HEK293 (cell line): Measurements from ENCODE around the gene CST9L.

Experiments used
- CTCF ChIA-PET: fragments of 350-600 bp; formaldehyde crosslinking; extraction: SDS; loops from one replicate; lab custom pipeline; 2021; ENCODE audit warnings: antibody characterized with exemption; lab: Yijun Ruan, JAX
- POLR2A ChIA-PET: fragments of 300-600 bp; formaldehyde crosslinking; extraction: SDS; loops from one replicate; lab custom pipeline; 2020; ENCODE audit warnings: antibody characterized with exemption, inconsistent platforms; lab: Yijun Ruan, JAX
- H3K27ac ChIP-seq: fragments of 200-500 bp; sonication (Bioruptor generic); 2 replicates; pipeline ENCODE4 v1.5.1; 2014; ENCODE audit warnings: low read depth, low read length, control low read depth, inconsistent platforms; ENCODE audit errors: extremely low read depth
- H3K36me3 ChIP-seq, 2 experiments: fragments of 200-500 bp in 1 of 2; sonication (Bioruptor generic) in 1 of 2; 1 replicate in 1 of 2; 2 replicates in 1 of 2; pipeline ENCODE4 v1.5.1; 2014 to 2017; ENCODE audit warnings: inconsistent platforms in 2 of 2, low read length in 2 of 2; ENCODE audit not compliant: control insufficient read depth in 2 of 2, insufficient read depth in 1 of 2
- H3K4me1 ChIP-seq: fragments of 200-500 bp; sonication (Bioruptor generic); 2 replicates; pipeline ENCODE4 v1.5.1; 2014; ENCODE audit warnings: mild to moderate bottlenecking, low read length, inconsistent platforms; ENCODE audit not compliant: control insufficient read depth, insufficient read depth
- H3K4me3 ChIP-seq: 2 replicates; pipeline ENCODE4 v1.5.1; 2011; ENCODE audit warnings: low read depth, mild to moderate bottlenecking, control low read depth, low read length, moderate library complexity
- H3K9me3 ChIP-seq: fragments of 200-500 bp; sonication (Bioruptor generic); 2 replicates; pipeline ENCODE4 v1.5.1; 2014; ENCODE audit warnings: low read depth, low read length, inconsistent platforms; ENCODE audit not compliant: control insufficient read depth, insufficient read depth
- KLF9 ChIP-seq: fragments of 450-650 bp; formaldehyde crosslinking; IDR thresholded peaks from 2 replicates; pipeline ENCODE4 v1.5.1; 2016; ENCODE audit warnings: missing biosample characterization, missing genetic modification characterization, low read depth
- YY2 ChIP-seq: fragments of 450-650 bp; formaldehyde crosslinking; IDR thresholded peaks from 2 replicates; pipeline ENCODE4 v1.5.1; 2016; ENCODE audit warnings: missing biosample characterization, missing genetic modification characterization
- ZFHX2 ChIP-seq: fragments of 450-650 bp; formaldehyde crosslinking; conservative IDR thresholded peaks from 2 replicates; pipeline ENCODE4 v1.5.1; 2016; ENCODE audit warnings: missing biosample characterization, missing genetic modification characterization
- ZFP41 ChIP-seq: fragments of 450-650 bp; formaldehyde crosslinking; IDR thresholded peaks from 2 replicates; pipeline ENCODE4 v1.5.1; 2016; ENCODE audit warnings: missing biosample characterization, missing genetic modification characterization, borderline replicate concordance
- ZNF121 ChIP-seq: fragments of 450-650 bp; formaldehyde crosslinking; IDR thresholded peaks from 2 replicates; pipeline ENCODE4 v1.5.1; 2016; ENCODE audit warnings: missing biosample characterization, missing genetic modification characterization
- ZNF133 ChIP-seq: fragments of 450-650 bp; formaldehyde crosslinking; IDR thresholded peaks from 2 replicates; pipeline ENCODE4 v1.5.1; 2016; ENCODE audit warnings: missing biosample characterization, missing genetic modification characterization
- ZNF138 ChIP-seq: fragments of 450-650 bp; formaldehyde crosslinking; IDR thresholded peaks from 2 replicates; pipeline ENCODE4 v1.5.1; 2016; ENCODE audit warnings: missing biosample characterization, missing genetic modification characterization, borderline replicate concordance
- ZNF169 ChIP-seq: fragments of 450-650 bp; formaldehyde crosslinking; IDR thresholded peaks from 2 replicates; pipeline ENCODE4 v1.5.1; 2016; ENCODE audit warnings: missing biosample characterization, missing genetic modification characterization
- ZNF202 ChIP-seq: fragments of 450-650 bp; formaldehyde crosslinking; IDR thresholded peaks from 2 replicates; pipeline ENCODE4 v1.5.1; 2016; ENCODE audit warnings: missing biosample characterization, missing genetic modification characterization, borderline replicate concordance
- ZNF223 ChIP-seq: fragments of 450-650 bp; formaldehyde crosslinking; IDR thresholded peaks from 2 replicates; pipeline ENCODE4 v1.5.1; 2016; ENCODE audit warnings: missing biosample characterization, missing genetic modification characterization
- ZNF274 ChIP-seq, 2 experiments: fragments of 200-500 bp in 1 of 2; fragments of 450-650 bp in 1 of 2; sonication (Bioruptor generic) in 1 of 2; formaldehyde crosslinking in 1 of 2; IDR thresholded peaks; 2 replicates each; pipeline versions ENCODE4 v1.5.1 to v1.6.1; 2014 to 2016; ENCODE audit warnings: borderline replicate concordance in 1 of 2, inconsistent platforms in 1 of 2, low read length in 1 of 2, missing biosample characterization in 1 of 2, missing genetic modification characterization in 1 of 2
- ZNF510 ChIP-seq: fragments of 450-650 bp; formaldehyde crosslinking; IDR thresholded peaks from 2 replicates; pipeline ENCODE4 v1.5.1; 2018; ENCODE audit warnings: mild to moderate bottlenecking, missing genetic modification characterization, missing biosample characterization; ENCODE audit not compliant: insufficient replicate concordance
- ZNF555 ChIP-seq: fragments of 450-650 bp; formaldehyde crosslinking; conservative IDR thresholded peaks from 2 replicates; pipeline ENCODE4 v1.5.1; 2017; ENCODE audit warnings: missing biosample characterization, mild to moderate bottlenecking, missing genetic modification characterization, inconsistent platforms
- ZNF585B ChIP-seq: fragments of 450-650 bp; formaldehyde crosslinking; IDR thresholded peaks from 2 replicates; pipeline ENCODE4 v1.5.1; 2016; ENCODE audit warnings: missing biosample characterization, missing genetic modification characterization
- ZNF626 ChIP-seq: fragments of 450-650 bp; sonication (Bioruptor Pico); formaldehyde crosslinking; IDR thresholded peaks from 2 replicates; pipeline ENCODE4 v1.5.1; 2018; ENCODE audit warnings: missing biosample characterization, missing genetic modification characterization, inconsistent platforms
- ZNF629 ChIP-seq: fragments of 450-650 bp; formaldehyde crosslinking; IDR thresholded peaks from 2 replicates; pipeline ENCODE4 v1.5.1; 2017; ENCODE audit warnings: missing biosample characterization, missing genetic modification characterization
- ZNF658 ChIP-seq: fragments of 450-650 bp; formaldehyde crosslinking; IDR thresholded peaks from 2 replicates; pipeline ENCODE4; 2016; ENCODE audit warnings: missing biosample characterization, missing genetic modification characterization
- ZNF776 ChIP-seq: fragments of 450-650 bp; formaldehyde crosslinking; IDR thresholded peaks from 2 replicates; pipeline ENCODE4 v1.5.0; 2017; ENCODE audit warnings: missing biosample characterization, missing genetic modification characterization, borderline replicate concordance
- ZNF837 ChIP-seq: fragments of 450-650 bp; formaldehyde crosslinking; IDR thresholded peaks from 2 replicates; pipeline ENCODE4 v1.5.1; 2016; ENCODE audit warnings: missing biosample characterization, missing genetic modification characterization
- TF ChIP-seq, protein P1 (sequence below): fragments of 450-650 bp; formaldehyde crosslinking; IDR thresholded peaks from 2 replicates; pipeline ENCODE4 v1.5.1; 2016; ENCODE audit warnings: missing biosample characterization, missing genetic modification characterization
- TF ChIP-seq, protein P2 (sequence below): fragments of 450-650 bp; formaldehyde crosslinking; IDR thresholded peaks from 2 replicates; pipeline ENCODE4 v1.5.1; 2017; ENCODE audit warnings: missing biosample characterization, missing genetic modification characterization
- TF ChIP-seq, protein P3 (sequence below): fragments of 450-650 bp; formaldehyde crosslinking; IDR thresholded peaks from 2 replicates; pipeline ENCODE4 v1.5.1; 2016; ENCODE audit warnings: missing biosample characterization, missing genetic modification characterization
- TF ChIP-seq, protein P4 (sequence below): fragments of 450-650 bp; formaldehyde crosslinking; IDR thresholded peaks from 2 replicates; pipeline ENCODE4 v1.5.1; 2017; ENCODE audit warnings: missing biosample characterization, mild to moderate bottlenecking, missing genetic modification characterization, moderate library complexity
- TF ChIP-seq, protein P5 (sequence below): fragments of 450-650 bp; formaldehyde crosslinking; IDR thresholded peaks from 2 replicates; pipeline ENCODE4 v1.5.1; 2016; ENCODE audit warnings: missing biosample characterization, missing genetic modification characterization

The CST9L gene

DNA sequence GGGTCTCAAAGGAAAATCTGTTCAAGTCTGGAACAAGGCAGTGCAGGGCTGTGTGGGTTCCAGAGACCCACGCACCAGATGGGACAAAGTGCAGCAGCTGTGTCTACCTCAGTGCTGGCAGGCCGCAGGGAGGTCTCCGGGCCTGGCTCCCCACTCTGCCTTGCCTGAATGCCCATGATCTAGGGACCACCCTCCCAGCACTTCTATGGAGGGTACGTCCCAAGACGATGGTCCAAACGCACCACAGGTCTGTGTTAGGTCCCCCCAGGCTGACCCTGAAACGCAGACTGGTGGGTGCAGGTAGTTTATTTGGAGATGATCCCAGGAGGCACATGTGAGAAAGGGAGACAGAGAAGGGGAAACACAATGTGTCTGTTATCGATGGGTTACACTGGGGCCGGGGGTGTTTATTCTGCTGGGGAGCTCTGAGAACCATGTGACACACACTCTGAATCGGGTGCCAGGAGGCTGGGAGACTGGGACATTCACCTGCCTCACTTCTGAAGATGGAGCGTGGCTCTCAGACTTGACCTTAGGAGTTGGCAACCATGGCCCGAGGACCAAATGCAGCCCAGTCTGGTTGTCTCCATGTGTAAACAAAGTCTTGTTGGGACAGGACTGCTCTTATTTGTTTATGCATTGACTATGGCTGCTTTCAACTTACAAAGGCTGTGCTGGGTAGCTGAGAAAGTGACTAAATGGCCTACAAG lies 21.7 kb downstream of the CST9L start:
- Histone ChIP-seq H3K27ac (no peak overlapping the region), H3K9me3 (no peaks in the 10 kb centered on the region), H3K4me1 (no peaks in the 10 kb centered on the region), H3K36me3 (no peaks in the 10 kb centered on the region), H3K4me3 (no peak overlapping the region)
- CTCF ChIA-PET: no interaction called here
- no peak for TF ChIP-seq KLF9 (tag by site-specific recombination)
- no peak for TF ChIP-seq ZNF510 (tag by site-specific recombination)
- TF ChIP-seq ZNF629 (tag by site-specific recombination): no peak
- no peak for TF ChIP-seq ZNF169 (tag by site-specific recombination)
- TF ChIP-seq ZNF133: no peak
- TF ChIP-seq ZNF202 (tag by site-specific recombination): no peak
- TF ChIP-seq, protein P1, sequence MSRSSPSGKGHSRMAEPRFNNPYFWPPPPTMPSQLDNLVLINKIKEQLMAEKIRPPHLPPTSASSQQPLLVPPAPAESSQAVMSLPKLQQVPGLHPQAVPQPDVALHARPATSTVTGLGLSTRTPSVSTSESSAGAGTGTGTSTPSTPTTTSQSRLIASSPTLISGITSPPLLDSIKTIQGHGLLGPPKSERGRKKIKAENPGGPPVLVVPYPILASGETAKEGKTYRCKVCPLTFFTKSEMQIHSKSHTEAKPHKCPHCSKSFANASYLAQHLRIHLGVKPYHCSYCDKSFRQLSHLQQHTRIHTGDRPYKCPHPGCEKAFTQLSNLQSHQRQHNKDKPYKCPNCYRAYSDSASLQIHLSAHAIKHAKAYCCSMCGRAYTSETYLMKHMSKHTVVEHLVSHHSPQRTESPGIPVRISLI (tag by site-specific recombination): no peak
- TF ChIP-seq ZNF658 (tag by site-specific recombination): no peak
- no peak for TF ChIP-seq ZNF274 (IDR thresholded peaks at IDR 0.05; ENCODE audit: low read length)
- no peak for TF ChIP-seq ZNF274 (tag by site-specific recombination; IDR thresholded peaks at IDR 0.05; ENCODE audit: borderline replicate concordance)
- no peak for TF ChIP-seq ZNF776 (tag by site-specific recombination)
- TF ChIP-seq YY2 (tag by site-specific recombination): no peak
- TF ChIP-seq, protein P2, sequence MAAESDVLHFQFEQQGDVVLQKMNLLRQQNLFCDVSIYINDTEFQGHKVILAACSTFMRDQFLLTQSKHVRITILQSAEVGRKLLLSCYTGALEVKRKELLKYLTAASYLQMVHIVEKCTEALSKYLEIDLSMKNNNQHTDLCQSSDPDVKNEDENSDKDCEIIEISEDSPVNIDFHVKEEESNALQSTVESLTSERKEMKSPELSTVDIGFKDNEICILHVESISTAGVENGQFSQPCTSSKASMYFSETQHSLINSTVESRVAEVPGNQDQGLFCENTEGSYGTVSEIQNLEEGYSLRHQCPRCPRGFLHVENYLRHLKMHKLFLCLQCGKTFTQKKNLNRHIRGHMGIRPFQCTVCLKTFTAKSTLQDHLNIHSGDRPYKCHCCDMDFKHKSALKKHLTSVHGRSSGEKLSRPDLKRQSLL (tag by site-specific recombination): no peak
- no peak for TF ChIP-seq ZNF626 (tag by site-specific recombination)
- TF ChIP-seq, protein P3, sequence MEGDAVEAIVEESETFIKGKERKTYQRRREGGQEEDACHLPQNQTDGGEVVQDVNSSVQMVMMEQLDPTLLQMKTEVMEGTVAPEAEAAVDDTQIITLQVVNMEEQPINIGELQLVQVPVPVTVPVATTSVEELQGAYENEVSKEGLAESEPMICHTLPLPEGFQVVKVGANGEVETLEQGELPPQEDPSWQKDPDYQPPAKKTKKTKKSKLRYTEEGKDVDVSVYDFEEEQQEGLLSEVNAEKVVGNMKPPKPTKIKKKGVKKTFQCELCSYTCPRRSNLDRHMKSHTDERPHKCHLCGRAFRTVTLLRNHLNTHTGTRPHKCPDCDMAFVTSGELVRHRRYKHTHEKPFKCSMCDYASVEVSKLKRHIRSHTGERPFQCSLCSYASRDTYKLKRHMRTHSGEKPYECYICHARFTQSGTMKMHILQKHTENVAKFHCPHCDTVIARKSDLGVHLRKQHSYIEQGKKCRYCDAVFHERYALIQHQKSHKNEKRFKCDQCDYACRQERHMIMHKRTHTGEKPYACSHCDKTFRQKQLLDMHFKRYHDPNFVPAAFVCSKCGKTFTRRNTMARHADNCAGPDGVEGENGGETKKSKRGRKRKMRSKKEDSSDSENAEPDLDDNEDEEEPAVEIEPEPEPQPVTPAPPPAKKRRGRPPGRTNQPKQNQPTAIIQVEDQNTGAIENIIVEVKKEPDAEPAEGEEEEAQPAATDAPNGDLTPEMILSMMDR (tag by site-specific recombination): no peak
- TF ChIP-seq ZFHX2 (tag by site-specific recombination): no peak
- no peak for TF ChIP-seq ZNF837 (tag by site-specific recombination)
- no peak for TF ChIP-seq ZNF138 (tag by site-specific recombination)
- POLR2A ChIA-PET: interaction anchor here (1.2 kb wide), 1 partner anchor 10 kb away, joined by 3 read pairs; no protein-coding TSS in a partner anchor

DNA sequence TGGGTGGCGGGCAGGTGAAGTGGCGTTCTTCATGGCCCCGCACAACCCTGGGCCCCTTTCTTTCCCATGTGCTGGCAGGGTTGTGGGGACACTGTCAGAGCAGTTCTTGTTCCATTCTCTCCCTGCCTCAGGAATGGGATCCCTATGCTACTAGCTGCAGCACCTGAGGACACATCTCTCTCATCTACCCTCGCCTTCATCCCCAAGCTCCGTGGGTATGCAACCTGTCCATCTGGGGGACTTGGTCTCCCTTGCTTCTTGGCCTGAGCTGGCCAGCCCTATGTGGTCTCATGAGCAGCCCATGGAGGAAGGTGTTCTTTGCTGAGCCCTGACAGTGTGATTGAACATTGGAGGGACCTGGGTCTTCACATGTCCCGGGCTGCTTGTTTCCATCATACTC lies 24.2 kb downstream of the CST9L start:
- Histone ChIP-seq H3K9me3 (no peaks in the 10 kb centered on the region), H3K36me3 (no peaks in the 10 kb centered on the region), H3K4me3 (no peak overlapping the region), H3K4me1 (no peaks in the 10 kb centered on the region), H3K27ac (no peak overlapping the region)
- POLR2A ChIA-PET: no interaction called here
- no peak for TF ChIP-seq ZNF223
- TF ChIP-seq ZFP41 (tag by site-specific recombination): no peak
- TF ChIP-seq ZNF121 (tag by site-specific recombination): no peak
- TF ChIP-seq, protein P4, sequence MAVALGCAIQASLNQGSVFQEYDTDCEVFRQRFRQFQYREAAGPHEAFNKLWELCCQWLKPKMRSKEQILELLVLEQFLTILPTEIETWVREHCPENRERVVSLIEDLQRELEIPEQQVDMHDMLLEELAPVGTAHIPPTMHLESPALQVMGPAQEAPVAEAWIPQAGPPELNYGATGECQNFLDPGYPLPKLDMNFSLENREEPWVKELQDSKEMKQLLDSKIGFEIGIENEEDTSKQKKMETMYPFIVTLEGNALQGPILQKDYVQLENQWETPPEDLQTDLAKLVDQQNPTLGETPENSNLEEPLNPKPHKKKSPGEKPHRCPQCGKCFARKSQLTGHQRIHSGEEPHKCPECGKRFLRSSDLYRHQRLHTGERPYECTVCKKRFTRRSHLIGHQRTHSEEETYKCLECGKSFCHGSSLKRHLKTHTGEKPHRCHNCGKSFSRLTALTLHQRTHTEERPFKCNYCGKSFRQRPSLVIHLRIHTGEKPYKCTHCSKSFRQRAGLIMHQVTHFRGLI (tag by site-specific recombination): no peak
- no peak for TF ChIP-seq ZNF837 (tag by site-specific recombination)
- TF ChIP-seq, protein P5, sequence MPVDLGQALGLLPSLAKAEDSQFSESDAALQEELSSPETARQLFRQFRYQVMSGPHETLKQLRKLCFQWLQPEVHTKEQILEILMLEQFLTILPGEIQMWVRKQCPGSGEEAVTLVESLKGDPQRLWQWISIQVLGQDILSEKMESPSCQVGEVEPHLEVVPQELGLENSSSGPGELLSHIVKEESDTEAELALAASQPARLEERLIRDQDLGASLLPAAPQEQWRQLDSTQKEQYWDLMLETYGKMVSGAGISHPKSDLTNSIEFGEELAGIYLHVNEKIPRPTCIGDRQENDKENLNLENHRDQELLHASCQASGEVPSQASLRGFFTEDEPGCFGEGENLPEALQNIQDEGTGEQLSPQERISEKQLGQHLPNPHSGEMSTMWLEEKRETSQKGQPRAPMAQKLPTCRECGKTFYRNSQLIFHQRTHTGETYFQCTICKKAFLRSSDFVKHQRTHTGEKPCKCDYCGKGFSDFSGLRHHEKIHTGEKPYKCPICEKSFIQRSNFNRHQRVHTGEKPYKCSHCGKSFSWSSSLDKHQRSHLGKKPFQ (tag by site-specific recombination): no peak
- TF ChIP-seq ZNF585B (tag by site-specific recombination): no peak
- TF ChIP-seq ZNF555 (tag by site-specific recombination): no peak
- CTCF ChIA-PET: interaction anchor here (0.5 kb wide), 1 partner anchor 724 kb away, joined by 3 read pairs; no protein-coding TSS in a partner anchor
